ENCODE results near the gene PTPRD. TPM values are rescaled to one million over a fixed set of nuclear protein-coding genes. Genes with fewer than 3 reads are reported as not detected.
"Not testable (repeated sequence)": the region's sequence is repeated elsewhere in the genome, so short reads cannot be mapped to it uniquely, and the experiment has no call there.

Gene PTPRD
- total RNA-seq, 1 donor from 2014 or later: 6.9 TPM

- TF ChIP-seq, protein P1, sequence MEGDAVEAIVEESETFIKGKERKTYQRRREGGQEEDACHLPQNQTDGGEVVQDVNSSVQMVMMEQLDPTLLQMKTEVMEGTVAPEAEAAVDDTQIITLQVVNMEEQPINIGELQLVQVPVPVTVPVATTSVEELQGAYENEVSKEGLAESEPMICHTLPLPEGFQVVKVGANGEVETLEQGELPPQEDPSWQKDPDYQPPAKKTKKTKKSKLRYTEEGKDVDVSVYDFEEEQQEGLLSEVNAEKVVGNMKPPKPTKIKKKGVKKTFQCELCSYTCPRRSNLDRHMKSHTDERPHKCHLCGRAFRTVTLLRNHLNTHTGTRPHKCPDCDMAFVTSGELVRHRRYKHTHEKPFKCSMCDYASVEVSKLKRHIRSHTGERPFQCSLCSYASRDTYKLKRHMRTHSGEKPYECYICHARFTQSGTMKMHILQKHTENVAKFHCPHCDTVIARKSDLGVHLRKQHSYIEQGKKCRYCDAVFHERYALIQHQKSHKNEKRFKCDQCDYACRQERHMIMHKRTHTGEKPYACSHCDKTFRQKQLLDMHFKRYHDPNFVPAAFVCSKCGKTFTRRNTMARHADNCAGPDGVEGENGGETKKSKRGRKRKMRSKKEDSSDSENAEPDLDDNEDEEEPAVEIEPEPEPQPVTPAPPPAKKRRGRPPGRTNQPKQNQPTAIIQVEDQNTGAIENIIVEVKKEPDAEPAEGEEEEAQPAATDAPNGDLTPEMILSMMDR (IDR thresholded peaks at IDR 0.05): no peak
- Histone ChIP-seq H3K9me3 (no peaks in the 10 kb centered on the region), H3K36me3 (no peaks in the 10 kb centered on the region), H3K4me3 (no peak overlapping the region), H3K27me3 (no peaks in the 10 kb centered on the region), H3K4me1 (no peaks in the 10 kb centered on the region), H3K27ac (no peak overlapping the region)
- DNase-seq (ENCODE audit: low spot score in 2 of 2): no peak
- intact Hi-C loops (cut with DNase I): no loop called here
Observed at GRCh38 chr9:8978334-8978733, 1634.5 kb downstream of the PTPRD start.

- intact Hi-C loops (cut with DNase I); H3K27me3 ChIP-seq; H3K9me3 ChIP-seq; H3K36me3 ChIP-seq; H3K27ac ChIP-seq; DNase-seq (ENCODE audit: low spot score in 2 of 2); H3K4me3 ChIP-seq; H3K4me1 ChIP-seq: not testable (repeated sequence)
Observed at GRCh38 chr9:8968350-8968749, 1644.5 kb downstream of the PTPRD start.

DNA sequence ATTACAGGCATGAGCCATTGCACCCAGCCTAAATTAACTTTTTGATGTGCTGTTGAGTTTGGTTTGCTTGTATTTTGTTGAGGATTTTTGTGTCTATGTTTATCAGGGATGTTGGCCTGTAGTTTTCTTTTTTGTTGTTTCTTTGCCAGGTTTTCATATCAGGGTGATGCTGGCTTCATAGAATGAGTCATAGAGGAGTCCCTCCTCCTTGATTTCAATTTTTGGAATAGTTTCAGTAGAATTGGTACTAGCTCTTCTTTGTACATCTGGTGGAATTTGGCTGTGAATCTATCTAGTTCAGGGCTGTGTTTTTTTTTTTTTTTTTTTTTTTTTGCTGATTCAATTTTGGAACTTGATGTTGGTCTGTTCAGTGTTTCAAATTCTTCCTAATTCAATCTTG, 1648.9 kb downstream of the PTPRD start:
- Histone ChIP-seq H3K9me3 (no peaks in the 10 kb centered on the region), H3K27me3 (no peaks in the 10 kb centered on the region), H3K4me3 (no peak overlapping the region), H3K36me3 (no peaks in the 10 kb centered on the region), H3K4me1 (no peaks in the 10 kb centered on the region), H3K27ac (no peak overlapping the region)
- TF ChIP-seq, protein P1 (IDR thresholded peaks at IDR 0.05): no peak
- intact Hi-C loops (cut with DNase I): no loop called here
- no peak for DNase-seq (ENCODE audit: low spot score in 2 of 2)

GRCh38 chr9:8962084-8962483, 1650.7 kb downstream of the PTPRD start:
- TF ChIP-seq, protein P1 (IDR thresholded peaks at IDR 0.05): no peak
- no peaks in the 10 kb centered on the region for H3K27me3 ChIP-seq
- intact Hi-C loops (cut with DNase I): no loop called here
- DNase-seq (ENCODE audit: low spot score in 2 of 2): no peak
- no peak overlapping the region for H3K27ac ChIP-seq
- no peaks in the 10 kb centered on the region for H3K4me1 ChIP-seq
- no peaks in the 10 kb centered on the region for H3K36me3 ChIP-seq
- H3K4me3 ChIP-seq: no peak overlapping the region
- H3K9me3 ChIP-seq: no peaks in the 10 kb centered on the region

DNA sequence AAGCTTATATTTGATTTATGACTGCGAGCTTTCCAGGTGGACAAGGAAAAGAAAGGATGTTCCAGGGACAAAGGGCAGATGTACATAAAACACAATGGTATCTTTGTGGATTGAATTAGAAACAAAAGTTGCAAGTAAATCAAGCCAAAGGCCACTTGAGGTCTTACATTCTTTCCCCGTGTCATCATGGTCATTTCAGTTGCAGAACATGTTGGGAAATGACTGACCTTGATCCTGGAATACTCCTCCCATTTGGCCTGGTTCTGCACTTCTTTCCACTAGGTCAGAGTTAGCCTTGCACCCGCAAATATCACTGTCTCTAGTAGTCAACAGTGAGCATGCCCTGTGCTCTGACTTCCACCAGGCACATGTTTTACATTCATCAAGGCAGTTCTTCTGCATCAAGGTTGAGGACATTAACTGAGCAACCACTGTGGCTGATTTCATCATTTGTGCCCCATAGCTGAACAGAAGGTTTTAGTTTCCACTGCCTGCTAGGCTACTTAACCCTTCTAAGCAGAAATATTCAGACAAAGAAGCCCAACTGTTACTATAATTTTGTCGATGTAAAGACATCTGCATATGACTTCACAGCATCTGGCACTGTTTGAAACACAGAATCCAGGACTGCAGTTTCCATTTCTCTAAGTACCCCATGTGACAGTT, 1651.5 kb downstream of the PTPRD start:
- TF ChIP-seq, protein P1 (IDR thresholded peaks at IDR 0.05): no peak
- Histone ChIP-seq H3K36me3 (no peaks in the 10 kb centered on the region), H3K27ac (no peak overlapping the region), H3K4me3 (no peak overlapping the region), H3K9me3 (no peaks in the 10 kb centered on the region), H3K4me1 (no peaks in the 10 kb centered on the region), H3K27me3 (no peaks in the 10 kb centered on the region)
- intact Hi-C loops (cut with DNase I): no loop called here
- DNase-seq (ENCODE audit: low spot score in 2 of 2): peak in 1 of 2 donors; percentile 66

GRCh38 chr9:8960254-8960653, 1652.5 kb downstream of the PTPRD start:
- no peak for DNase-seq (ENCODE audit: low spot score in 2 of 2)
- H3K4me1 ChIP-seq: no peaks in the 10 kb centered on the region
- intact Hi-C loops (cut with DNase I): no loop called here
- TF ChIP-seq, protein P1 (IDR thresholded peaks at IDR 0.05): no peak
- no peaks in the 10 kb centered on the region for H3K36me3 ChIP-seq
- no peak overlapping the region for H3K4me3 ChIP-seq
- H3K27me3 ChIP-seq: no peaks in the 10 kb centered on the region
- no peaks in the 10 kb centered on the region for H3K9me3 ChIP-seq
- H3K27ac ChIP-seq: no peak overlapping the region
